GM10266 (cell line): ENCODE measurements around the gene HIVEP3.

Experiments used
- DNase-seq: peaks from one replicate; pipeline ENCODE4 v3.0.0; 2012; ENCODE audit errors: extremely low spot score
- TF ChIP-seq, protein P1 (sequence below): IDR thresholded peaks from 2 replicates; pipeline ENCODE4 v1.5.1; 2012; ENCODE audit warnings: mild to moderate bottlenecking, low read depth; ENCODE audit not compliant: control insufficient read depth, insufficient read depth; ENCODE audit errors: missing control alignments

Gene HIVEP3

DNA sequence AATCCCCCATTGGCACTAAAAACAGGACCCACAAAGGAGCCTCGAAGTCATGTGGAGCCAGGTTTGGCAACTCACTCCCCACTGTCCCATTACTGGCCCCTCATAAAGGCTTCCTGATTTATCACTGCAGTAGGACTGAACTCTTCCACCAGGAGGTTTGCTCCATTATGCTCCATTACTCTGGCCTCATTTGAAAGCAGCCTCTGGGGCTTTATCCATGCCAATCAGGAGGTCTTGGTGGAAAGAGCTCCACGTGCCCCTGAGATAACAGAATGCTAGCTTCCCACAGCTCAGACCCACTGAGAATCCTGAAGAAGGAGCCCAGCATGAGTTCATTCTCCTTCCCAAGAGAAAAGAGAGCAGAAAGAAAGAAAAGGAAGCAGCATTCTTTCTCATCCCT, 76.4 kb downstream of the HIVEP3 start:
- TF ChIP-seq, protein P1, sequence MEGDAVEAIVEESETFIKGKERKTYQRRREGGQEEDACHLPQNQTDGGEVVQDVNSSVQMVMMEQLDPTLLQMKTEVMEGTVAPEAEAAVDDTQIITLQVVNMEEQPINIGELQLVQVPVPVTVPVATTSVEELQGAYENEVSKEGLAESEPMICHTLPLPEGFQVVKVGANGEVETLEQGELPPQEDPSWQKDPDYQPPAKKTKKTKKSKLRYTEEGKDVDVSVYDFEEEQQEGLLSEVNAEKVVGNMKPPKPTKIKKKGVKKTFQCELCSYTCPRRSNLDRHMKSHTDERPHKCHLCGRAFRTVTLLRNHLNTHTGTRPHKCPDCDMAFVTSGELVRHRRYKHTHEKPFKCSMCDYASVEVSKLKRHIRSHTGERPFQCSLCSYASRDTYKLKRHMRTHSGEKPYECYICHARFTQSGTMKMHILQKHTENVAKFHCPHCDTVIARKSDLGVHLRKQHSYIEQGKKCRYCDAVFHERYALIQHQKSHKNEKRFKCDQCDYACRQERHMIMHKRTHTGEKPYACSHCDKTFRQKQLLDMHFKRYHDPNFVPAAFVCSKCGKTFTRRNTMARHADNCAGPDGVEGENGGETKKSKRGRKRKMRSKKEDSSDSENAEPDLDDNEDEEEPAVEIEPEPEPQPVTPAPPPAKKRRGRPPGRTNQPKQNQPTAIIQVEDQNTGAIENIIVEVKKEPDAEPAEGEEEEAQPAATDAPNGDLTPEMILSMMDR, result no peak
- no peak for DNase-seq

GRCh38 chr1:41840592-41841246, 78.0 kb downstream of the HIVEP3 start:
- TF ChIP-seq, protein P1, result no peak
- no peak for DNase-seq

GRCh38 chr1:41838266-41838665, 80.5 kb downstream of the HIVEP3 start:
- TF ChIP-seq, protein P1, result no peak
- no peak for DNase-seq

- DNase-seq, result no peak
These were observed 81.0 kb downstream of the HIVEP3 start for GRCh38 chr1:41837691-41838090.

GRCh38 chr1:41835485-41835884, 83.2 kb downstream of the HIVEP3 start:
- TF ChIP-seq, protein P1, result no peak
- DNase-seq, result no peak

More at GRCh38 chr1:41837691-41838090, 81.0 kb downstream of the HIVEP3 start:
- TF ChIP-seq, protein P1, result no peak

DNA sequence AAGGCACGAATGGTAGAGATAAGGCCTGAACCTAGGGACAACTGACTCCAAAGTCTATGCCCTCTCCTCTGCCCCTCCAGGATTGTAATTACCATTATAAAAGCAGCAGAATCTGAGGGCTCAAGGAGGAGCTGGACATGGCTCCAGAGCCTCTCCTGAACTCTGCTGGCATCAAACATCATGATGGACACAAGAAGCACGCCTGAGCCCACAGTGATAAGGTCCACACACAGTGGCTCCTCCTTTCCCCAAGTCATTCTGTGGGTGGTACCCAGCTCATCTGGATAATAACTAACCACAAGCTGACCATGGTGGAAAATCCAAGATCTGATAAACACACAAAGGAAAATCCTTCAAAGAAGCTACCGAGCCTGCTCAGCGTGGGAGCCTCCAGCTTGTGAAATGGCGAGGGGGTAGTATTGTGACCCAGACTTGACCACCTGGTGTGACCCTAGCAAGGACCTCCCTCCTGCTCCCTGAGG, 85.2 kb downstream of the HIVEP3 start:
- no peak for DNase-seq
- TF ChIP-seq, protein P1, result no peak

DNA sequence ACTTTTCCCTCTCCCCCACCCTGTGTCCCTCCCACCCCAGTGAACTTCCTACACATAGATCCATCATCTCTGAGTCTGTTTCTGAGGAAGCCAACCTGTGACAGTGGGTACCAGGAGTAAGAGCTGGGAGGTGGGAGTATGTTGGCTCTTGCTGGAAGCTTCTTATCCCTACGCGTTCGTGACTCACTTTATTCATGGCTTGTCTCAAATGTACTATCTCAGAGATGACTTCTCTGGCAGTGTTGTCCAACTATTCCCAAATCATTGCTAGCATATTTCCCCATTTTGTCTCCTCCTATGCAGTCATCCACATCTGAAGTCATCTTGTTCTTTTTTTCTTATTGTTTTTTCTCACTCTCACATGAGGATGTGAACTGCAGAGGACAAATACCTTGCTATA, 88.0 kb downstream of the HIVEP3 start:
- no peak for DNase-seq

More for the DNA sequence above, 88.0 kb downstream of the HIVEP3 start:
- TF ChIP-seq, protein P1, result no peak
